ENCODE results near the gene PTPRN2.
"Not testable (repeated sequence)": the region's sequence is repeated elsewhere in the genome, so short reads cannot be mapped to it uniquely, and the experiment has no call there.

- TF ChIP-seq POLR2AphosphoS5, CTCF (IDR thresholded peaks at IDR 0.05): not testable (repeated sequence)
Observed at GRCh38 chr7:157489870-157490269, 1097.8 kb downstream of the PTPRN2 start.
